HG03060 (cell line): ENCODE results near the gene VWA3A.
"Not testable (repeated sequence)": the region's sequence is repeated elsewhere in the genome, so short reads cannot be mapped to it uniquely, and the experiment has no call there.

Experiments
- ATAC-seq: cut with Tn5 transposase; IDR thresholded peaks from one replicate; pipeline ENCODE4 v1.9.1; 2021; ENCODE audit warnings: low read depth, moderate number of reproducible peaks; ENCODE audit not compliant: unreplicated experiment

The VWA3A gene, protein sequence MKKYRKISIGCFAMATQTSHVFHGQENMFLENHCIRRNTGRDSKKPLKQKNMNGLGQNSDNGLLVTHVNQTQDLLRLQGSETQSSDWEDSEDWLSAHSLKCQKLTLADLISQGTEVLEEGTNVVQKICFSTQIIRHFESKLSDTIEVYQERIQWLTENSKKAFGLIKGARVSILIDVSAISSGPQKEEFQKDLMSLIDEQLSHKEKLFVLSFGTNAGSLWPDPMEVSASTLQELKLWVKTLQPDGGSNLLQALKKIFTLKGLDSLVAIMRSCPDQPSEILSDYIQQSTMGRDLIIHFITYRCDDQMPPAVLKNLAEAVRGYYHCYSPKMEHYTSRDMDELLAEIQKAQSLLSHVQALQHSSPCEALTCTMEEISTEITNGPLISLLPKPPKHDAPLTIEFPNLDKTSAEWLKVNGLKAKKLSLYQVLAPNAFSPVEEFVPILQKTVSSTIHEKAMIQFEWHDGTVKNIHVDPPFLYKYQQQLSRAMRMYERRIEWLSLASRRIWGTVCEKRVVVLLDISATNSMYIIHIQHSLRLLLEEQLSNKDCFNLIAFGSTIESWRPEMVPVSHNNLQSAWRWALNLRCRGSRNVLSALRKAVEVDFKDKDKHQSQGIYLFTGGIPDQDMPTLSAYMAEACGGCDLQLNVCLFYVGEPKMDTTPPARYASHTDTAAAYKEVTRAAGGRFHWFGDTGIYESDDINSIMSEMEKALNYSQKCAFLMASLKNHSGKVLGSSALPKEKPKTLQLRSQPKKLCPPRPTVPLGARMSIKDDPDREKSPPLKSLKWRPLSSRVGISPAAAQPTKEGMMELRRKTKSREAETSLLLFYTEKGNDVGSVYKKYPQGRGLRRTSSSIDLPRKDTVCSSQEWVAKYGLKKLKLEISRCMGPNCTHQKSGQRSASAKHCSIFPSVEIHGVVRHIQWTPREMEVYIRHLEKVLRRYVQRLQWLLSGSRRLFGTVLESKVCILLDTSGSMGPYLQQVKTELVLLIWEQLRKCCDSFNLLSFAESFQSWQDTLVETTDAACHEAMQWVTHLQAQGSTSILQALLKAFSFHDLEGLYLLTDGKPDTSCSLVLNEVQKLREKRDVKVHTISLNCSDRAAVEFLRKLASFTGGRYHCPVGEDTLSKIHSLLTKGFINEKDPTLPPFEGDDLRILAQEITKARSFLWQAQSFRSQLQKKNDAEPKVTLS

DNA sequence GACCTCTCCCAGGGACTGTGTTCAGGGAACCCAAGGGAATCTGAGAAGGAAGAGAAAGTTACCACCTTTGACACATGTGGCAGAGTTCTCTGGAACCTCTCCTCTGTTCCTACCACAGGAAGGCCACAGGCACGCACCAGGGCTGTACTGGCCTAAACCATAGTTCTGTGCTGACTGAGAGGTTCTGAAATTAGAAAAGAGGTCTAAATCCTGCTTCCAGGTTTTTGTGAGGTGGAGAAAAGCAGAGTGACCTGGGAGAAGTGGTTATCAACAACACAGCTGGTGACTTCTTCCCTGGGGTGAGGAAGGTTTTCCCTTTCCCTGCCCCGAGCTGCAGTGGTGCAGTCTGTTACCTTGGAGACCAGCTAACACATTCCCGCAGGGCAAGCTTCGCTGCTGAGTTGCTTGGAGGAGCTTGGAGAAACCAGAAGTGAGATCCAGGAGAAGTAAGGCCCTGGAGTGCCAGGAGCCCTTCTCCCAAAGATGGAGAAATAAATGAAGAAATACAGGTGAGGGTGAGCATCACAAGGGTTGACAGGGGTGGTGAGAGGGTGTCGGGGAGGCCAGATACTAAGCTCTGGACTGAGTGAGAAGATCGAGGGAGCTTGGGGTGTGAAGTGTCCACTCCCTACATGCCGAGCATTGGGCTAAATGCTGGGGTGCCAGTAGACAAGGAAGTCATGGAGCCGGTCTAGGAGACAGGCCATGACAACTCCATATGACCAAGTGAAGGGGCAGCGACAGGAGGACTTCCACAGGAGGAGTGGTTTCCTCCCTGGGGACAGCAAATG lies at the start of gene VWA3A:
VWA3A (plus strand) TSS at position 399 of the 791 bp plus-strand sequence; CDS start at position 496, 97 bp downstream.
- no peak for ATAC-seq

DNA sequence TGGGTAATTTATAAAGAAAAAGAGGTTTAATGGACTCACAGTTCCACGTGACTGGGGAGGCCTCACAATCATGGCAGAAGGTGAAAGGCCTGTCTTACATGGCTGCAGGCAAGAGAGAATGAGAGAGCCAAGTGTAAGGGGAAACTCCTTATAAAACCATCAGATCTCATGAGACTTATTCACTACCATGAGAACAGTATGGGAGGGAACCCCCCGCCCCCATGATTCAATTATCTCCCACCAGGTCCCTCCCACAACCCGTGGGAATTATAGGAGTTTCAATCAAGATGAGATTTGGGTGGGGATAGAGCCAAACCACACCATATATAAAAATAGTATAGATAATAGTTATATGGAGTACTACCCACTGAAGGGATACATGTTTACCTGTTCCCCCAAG lies 48.5 kb upstream of the VWA3A start:
- ATAC-seq: not testable (repeated sequence)

DNA sequence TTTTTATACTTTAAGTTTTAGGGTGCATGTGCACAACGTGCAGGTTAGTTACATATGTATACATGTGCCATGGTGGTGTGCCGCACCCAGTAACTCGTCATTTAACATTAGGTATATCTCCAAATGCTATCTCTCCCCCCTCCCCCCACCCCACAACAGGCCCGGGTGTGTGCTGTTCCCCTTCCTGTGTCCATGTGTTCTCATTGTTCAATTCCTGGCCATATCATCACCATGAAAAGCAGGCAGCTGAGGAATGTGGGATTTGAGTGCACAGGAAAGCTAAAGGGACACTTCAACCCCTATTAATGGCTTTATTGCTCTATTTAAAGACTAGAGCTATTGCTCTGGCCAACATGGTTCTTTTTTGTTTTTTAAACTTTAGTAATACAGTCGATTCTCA lies 46.5 kb upstream of the VWA3A start:
- not testable (repeated sequence) for ATAC-seq

DNA sequence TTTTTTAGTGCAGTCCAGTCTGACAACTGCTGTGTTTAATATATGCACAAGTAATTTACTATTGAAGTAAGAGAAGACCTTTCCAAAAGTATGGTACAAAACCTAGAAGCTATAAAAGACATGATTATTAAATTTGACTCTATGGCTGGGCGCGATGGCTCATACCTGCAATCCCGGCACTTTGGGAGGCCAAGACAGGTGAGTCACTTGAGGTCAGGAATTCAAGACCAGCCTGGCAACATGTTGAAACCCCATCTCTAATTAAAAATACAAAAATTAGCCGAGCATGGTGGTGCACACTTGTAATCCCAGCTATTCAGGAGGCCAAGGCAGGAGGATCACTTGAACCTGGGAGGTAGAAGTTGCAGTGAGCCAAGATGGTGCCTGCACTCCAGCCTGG lies 41.4 kb upstream of the VWA3A start:
- ATAC-seq: no peak

DNA sequence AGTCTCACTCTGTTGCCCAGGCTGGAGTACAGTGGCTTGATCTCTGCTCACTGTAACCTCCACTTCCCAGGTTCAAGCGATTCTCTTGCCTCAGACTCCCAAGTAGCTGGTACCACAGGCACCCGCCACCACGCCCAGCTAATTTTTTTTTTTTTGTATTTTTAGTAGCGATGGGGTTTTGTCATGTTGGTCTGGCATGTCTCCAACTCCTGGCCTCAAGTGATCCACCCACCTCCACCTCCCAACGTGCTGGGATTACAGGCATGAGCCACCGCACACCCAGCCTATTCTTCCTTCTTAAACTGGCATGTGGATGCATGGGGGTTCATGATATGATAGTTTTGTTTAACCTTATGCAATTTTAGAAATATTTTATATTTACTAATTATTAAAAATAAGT lies 39.4 kb upstream of the VWA3A start:
- ATAC-seq: no peak

DNA sequence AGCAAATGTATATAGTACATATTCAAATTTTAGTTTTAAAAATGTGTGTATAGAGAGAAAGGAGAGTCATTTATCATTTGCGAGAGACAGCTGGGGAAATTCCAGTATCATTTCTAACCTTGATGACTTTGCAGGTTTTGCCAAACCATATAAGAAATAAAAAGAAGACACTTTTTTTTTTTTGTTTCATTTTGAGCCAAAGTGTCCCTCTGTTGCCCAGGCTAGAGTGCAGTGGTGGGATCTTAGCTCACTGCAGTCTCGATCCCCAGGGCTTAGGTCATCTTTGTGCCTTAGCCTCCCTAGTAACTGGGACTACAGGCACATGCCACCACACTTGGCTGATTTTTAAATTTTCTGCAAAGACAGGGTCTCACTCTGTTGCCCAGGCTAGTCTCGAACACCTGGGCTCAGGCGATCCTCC lies 38.4 kb upstream of the VWA3A start:
- ATAC-seq: no peak

DNA sequence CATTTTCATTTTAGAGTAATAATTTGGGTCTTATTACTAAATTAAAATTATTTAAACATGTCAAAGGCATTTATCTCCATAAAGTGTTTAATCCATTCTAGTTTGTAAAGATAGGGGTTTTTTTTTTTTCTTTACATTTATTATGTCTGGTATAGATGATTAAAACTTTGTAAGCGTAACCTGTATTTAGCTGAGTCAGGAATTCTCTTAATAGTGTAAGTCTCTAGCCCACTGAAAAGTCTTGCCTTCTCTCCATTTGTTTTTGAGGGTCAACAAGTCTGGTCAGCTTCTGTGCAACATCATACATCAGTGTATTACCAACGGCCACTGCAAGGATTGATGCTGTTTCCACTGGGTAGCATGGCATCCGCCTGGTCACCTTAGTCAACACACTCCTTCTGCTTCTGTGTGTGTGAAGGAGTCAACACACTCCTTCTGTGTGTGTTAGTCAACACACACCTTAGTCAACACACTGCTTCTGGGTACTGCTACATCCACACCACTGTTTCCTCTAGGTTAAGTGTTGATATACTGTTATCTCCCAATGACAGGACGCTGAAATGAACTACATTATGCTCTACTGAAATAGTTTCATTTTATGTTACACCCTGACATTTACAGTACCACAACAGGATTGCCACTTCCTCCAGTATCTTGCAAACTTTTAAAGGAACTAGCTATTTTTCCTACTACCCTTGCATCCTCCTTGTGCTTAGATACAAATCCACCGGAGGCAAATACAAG lies 37.3 kb upstream of the VWA3A start:
- ATAC-seq: no peak

DNA sequence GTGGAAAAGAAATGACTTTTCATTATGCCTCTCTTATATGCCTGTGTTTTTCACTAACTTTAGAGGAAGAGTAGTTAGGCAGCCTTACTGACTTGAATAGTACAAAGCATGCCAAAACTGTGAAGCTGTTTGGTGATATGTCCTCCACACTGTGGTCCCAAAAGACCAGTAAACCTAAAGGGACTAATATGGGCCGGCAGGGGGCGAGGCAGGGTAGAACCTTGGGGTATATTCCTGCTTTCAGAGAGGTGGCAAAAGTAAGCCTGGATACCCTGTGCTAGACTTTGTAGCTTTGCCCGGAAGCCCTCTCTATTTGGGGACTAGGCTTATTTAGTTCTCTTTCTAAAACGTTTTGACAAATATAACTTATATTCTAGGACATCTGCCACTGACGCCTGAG lies 36.5 kb upstream of the VWA3A start:
- ATAC-seq: no peak

DNA sequence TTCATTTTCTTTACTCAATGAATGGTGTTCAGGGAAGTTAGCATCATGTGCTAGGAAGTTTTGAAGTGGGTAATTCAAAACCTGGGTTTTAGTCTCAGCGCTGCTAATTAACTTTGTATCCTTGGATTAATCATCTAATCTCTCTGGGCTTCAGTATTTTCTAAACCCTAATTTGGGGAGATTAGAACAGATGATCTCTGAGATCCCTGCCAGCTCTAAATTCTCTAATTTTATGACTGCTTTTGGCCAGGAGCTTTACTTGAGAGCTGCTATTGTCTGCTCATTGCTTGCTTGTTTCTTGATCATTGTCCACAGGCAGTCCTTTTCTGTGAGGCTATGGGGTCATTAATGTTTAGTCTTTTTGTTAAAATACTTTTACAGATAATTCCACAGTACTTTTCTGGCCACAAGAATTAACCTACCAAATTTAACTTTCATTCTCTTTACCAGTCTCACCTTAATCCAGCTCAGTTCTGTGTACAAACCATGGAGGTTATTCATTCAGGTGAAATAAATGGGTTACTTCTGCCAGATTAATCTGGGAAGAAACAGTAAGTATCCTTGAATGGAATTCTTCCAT lies 28.4 kb upstream of the VWA3A start:
- no peak for ATAC-seq

DNA sequence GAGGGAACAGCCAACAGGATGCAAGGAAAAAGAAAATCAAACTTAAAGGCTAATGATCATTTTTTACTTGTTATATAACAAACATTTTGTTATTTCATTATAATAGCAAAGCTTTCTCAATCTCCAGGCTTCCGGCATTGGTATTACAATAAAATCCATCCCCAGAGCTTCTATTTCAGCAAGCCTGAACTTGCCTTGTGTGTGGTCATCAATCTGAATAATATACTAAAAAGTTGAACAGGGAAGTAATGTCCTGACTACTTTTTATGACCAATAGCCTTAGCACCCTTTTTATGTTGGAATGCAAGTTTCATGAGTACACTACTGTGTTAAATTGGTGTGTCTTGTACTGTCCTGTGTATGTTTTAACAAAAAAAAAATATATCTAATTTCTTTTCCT lies 27.1 kb upstream of the VWA3A start:
- ATAC-seq: no peak

DNA sequence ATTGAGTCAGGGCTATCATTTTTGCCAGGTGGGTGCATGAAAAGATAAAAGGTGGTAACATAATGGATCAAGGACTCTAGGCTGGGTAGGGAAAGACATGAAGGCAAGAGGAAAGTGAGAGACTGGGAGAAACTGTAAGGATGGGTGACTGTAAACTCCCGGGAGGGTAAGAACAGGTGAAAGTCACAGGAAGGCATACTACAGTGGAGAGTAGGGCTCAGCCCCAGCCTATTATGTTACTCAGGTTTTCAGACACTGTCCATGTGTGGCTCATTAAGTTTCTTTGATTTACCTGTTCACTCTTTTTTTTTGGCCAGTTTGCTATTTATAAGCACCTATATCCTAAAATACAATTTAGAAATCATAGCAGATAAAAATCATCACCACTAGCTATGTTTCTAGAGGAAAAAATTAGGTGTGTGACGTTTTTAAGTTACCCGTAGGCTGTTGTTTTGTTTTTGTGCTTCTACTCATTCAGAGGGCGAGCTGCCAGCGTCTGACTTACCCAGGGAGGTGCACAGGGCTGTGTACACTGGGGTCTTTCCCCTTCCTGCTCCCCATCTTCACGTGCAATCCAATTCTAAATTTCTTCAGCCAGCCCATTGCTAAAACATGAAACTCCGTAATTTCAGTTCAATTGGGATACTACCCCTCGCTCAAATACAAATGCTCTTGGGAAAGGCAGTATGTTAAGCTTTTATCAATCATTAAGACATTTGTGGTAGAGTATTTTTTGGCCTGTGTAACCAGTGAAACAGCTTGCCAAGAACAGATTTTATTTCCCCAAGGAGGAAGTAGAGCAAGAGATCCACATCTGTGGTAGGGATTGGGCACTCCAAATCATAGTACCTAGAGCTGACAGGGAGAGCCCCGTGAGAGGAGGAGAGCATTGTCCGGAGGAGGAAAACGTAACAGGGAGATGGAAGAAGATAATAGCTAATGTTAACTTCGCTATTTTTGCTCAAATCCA lies 21.7 kb upstream of the VWA3A start:
- no peak for ATAC-seq

DNA sequence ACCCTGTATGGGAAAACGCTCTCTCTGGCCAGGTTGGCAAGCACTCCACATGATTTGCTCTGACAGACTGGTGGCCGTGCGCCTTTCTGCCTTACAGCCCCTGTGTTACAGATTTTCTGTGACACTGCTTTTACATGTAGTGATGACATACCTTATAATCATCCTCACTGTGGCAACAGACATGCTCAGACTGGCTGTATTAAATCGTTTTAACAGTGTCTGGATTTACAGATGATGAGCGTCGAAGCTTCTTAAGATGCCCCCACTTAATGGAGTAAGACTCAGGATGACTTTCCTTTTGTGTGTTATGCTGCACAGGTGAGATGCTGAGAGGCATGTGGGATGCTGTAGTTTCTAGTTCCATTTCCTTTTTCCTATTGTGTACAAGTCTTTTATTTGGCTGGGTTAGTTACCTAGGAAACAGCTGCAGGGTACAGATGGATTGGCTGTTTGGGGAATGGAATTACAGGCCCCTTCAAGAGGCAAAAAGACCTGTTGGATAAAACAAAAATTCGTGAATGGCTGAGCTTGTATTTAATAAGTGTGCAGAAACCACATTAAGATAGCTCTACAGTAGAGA lies 20.9 kb upstream of the VWA3A start:
- ATAC-seq: no peak

DNA sequence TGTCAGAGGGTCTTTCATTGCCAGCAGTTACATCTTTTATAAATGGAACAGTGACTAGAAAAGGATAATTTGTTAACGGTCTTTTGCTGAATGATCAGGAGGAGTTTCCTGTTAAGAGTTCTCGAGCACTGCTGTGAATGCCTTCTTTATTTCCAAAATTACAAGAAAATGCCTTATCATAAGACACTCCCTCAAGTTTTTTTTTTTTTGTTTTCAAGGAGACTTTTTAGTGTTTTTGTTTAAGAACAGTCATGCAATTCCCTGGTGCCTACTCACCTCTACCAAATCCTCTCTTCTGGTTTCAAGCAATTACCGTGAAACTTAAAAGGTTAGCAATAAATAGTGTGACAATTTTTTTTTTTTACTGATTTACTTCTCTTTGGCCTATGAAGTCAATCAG lies 19.0 kb upstream of the VWA3A start:
- ATAC-seq: no peak

DNA sequence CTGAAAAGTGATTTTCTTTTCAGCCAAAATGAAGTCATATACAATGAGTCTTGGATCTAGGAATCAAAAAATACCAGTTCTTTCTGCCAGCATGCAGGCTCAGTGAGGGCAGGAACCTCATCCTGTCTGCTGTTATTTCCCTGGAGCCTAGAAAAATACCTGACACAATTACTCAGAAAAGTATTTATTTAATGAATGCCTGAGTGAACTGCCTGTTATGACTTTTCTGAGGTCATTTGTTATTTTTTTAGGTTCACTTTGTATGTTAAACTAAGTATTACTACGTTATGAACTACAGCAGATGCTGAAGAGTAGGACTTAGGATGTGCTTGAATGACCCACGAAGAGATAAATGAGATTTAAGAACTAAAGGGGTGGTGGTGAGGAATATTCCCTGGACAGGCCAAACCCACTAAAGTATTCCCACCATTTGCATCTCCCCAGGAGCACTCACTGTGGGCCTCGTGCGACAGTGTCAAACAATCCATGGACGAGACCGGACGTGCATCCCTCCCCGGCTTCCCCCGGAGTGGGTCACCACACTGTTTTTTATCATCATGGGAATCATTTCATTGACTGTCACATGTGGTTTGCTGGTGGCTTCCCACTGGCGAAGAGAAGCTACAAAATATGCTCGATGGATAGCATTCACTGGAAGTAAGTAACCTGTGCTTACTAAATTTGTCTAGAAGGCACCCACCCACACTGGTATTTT lies 17.1 kb upstream of the VWA3A start:
- no peak for ATAC-seq

DNA sequence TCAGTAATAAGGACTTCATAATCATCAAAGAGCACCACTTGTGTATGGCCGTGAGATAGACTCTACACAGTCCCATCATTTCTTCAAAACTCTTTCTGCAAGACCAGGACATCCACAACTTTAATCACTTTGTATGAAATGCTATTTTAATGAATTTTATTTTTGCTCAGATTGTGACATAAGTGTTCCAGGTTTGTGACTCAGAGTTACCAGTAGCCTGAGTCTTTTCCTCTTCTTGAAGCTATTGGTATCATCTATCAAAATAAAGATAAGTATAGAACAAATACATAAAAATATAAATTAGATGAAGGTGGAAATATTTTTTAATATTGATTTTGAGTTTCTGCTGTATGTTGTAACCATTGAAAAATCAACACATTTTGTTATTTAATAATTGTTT lies 16.6 kb upstream of the VWA3A start:
- no peak for ATAC-seq

DNA sequence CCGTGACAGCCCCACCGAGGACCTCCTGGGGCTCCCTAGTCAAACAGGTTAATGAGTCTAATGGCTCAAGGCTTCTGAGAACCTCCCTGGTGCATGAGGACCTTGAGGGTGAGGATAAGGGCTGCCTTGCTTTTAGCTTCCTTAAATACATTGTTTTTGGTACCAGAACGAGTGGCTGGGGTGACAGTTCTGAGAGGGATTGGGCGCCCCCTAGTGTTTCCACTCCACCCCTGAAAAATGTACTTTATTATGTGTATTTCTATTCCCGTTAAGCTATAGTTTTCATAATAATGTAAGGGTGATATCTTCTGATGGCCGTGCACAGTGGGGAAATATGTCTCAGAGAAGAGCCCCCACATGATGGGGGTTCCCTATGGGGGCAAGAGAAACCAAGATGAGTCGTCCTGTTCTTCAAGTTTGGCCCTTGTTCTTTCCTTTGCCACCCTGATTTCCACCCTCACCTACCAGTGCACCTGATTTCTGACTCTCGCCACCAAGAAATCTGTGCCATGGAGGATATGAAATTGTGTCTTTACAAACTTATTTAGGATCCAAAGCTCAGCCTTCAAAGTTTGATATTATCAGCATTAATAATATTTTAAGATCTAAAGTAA lies 14.5 kb upstream of the VWA3A start:
- no peak for ATAC-seq

DNA sequence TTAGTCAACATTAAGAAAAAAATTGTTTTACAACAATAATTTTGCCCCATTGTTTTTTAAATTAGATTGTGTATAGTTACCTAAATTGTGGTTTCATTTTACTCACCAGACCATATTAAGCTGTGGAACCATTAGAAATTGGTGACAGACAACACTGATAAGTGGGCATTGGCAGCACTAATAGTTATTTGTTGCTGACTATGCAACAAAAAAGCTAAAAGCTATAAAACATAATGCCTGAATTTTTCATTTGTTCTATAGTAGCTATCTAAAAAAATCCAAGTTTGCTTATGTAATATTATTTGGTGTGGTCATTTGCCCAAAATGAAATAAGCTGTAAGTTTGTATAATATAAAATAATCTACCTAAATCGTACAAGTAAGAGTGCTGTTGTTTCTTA lies 13.7 kb upstream of the VWA3A start:
- ATAC-seq: no peak
